HepG2 (cell line): Measurements from ENCODE around the gene ADCY7. TPM values are rescaled to one million over a fixed set of nuclear protein-coding genes. Genes with fewer than 3 reads are reported as not detected.

Experiments
- ATAC-seq: fragments of 200-7000 bp; cut with Tn5 transposase; 3 replicates; pipeline ENCODE4 v1.9.1; 2020; ENCODE audit warnings: mild to moderate bottlenecking, moderate library complexity
- BruUV-seq: library from RNA; stranded (reverse); fragments of 400-500 nt; replicated peaks from 2 replicates; lab custom pipeline; 2021; lab: Mats Ljungman, UMichigan
- CTCF ChIA-PET: fragments of 300-600 bp; formaldehyde crosslinking; extraction: SDS; loops from one replicate; lab custom pipeline; 2021; ENCODE audit warnings: low total read pairs, inconsistent platforms, low intra/inter-chr PET ratio; lab: Yijun Ruan, JAX
- POLR2A ChIA-PET: fragments of 350-600 bp; sonication (Branson Sonifier 250); formaldehyde crosslinking; loops from one replicate; lab custom pipeline; 2020; ENCODE audit warnings: antibody characterized with exemption, inconsistent platforms; lab: Yijun Ruan, JAX
- DNase-seq: peaks from one replicate; pipeline ENCODE4 v3.0.0-alpha.2; 2015; ENCODE audit warnings: low spot score
- FAIRE-seq: peaks from 3 replicates; lab custom pipeline; 2011; peaks lifted over from hg19 to GRCh38; lab: Jason Lieb, UNC
- H2AFZ ChIP-seq: one replicate; pipeline ENCODE4 v1.6.1; 2011; ENCODE audit warnings: low read length, inconsistent platforms
- H3K27ac ChIP-seq: fragments of 300-600 bp; 3 replicates; pipeline ENCODE4 v1.8.0; 2011; ENCODE audit warnings: mixed run types, mild to moderate bottlenecking, mixed read lengths, low read length, inconsistent platforms; ENCODE audit not compliant: insufficient read depth; ENCODE audit errors: extremely low read length
- H3K27me3 ChIP-seq, 2 experiments: fragments of 200-600 bp in 1 of 2; 2 replicates in 1 of 2; 3 replicates in 1 of 2; pipeline versions ENCODE4 v1.6.0 to v1.8.0; 2011; ENCODE audit warnings: low read length in 2 of 2, mild to moderate bottlenecking in 2 of 2, moderate library complexity in 2 of 2, inconsistent platforms in 1 of 2; ENCODE audit not compliant: insufficient read depth in 2 of 2, control insufficient read depth in 1 of 2
- H3K36me3 ChIP-seq, 2 experiments: fragments of 200-600 bp in 1 of 2; replicated peaks in 1 of 2; 2 replicates in 1 of 2; 3 replicates in 1 of 2; pipeline versions ENCODE4 v1.5.1 to v1.8.0; 2011; ENCODE audit warnings: low read length in 2 of 2, inconsistent platforms in 1 of 2; ENCODE audit not compliant: insufficient read depth in 2 of 2, control insufficient read depth in 1 of 2
- H3K4me1 ChIP-seq: 2 replicates; pipeline ENCODE4 v1.5.1; 2012; ENCODE audit warnings: low read length, inconsistent platforms; ENCODE audit not compliant: insufficient read depth
- H3K4me2 ChIP-seq: 2 replicates; pipeline ENCODE4 v1.6.0; 2011; ENCODE audit warnings: low read depth, low read length, inconsistent platforms
- H3K4me3 ChIP-seq, 3 experiments: fragments of 200-600 bp in 1 of 3; sonication (generic), shearing (Covaris generic) in 1 of 3; replicated peaks in 1 of 3; 2 replicates each; pipeline ENCODE4 v1.5.1; 2011 to 2016; ENCODE audit warnings: low read length in 3 of 3, inconsistent platforms in 2 of 3, low read depth in 2 of 3, mild to moderate bottlenecking in 2 of 3, control low read depth in 1 of 3, mixed read lengths in 1 of 3; ENCODE audit not compliant: insufficient read depth in 1 of 3
- H3K79me2 ChIP-seq: one replicate; pipeline ENCODE4 v1.6.1; 2011; ENCODE audit warnings: low read length, inconsistent platforms; ENCODE audit not compliant: insufficient read depth
- H3K9ac ChIP-seq: 2 replicates; pipeline ENCODE4 v1.6.0; 2011; ENCODE audit warnings: mild to moderate bottlenecking, low read depth, low read length, inconsistent platforms; ENCODE audit not compliant: insufficient read depth
- H3K9me3 ChIP-seq: 2 replicates; pipeline ENCODE4 v1.5.1; 2012; ENCODE audit warnings: mild to moderate bottlenecking, low read length
- H4K20me1 ChIP-seq: 2 replicates; pipeline ENCODE4 v1.6.0; 2011; ENCODE audit warnings: inconsistent platforms, mild to moderate bottlenecking, low read length, moderate library complexity; ENCODE audit not compliant: insufficient read depth
- FOXC1 ChIP-seq: sonication (generic); formaldehyde crosslinking; IDR thresholded peaks from 2 replicates; pipeline ENCODE4 v1.8.0; 2022; ENCODE audit warnings: mild to moderate bottlenecking, missing genetic modification reagents, borderline replicate concordance
- WGBS: methylation state at CpG from one replicate; pipeline ENCODE4 v1.1.6; 2017; ENCODE audit warnings: low lambda C conversion rate; 5-methylcytosine and 5-hydroxymethylcytosine counted together
- in situ Hi-C: cut with HindIII; loops from 2 replicates; pipeline ENCODE4 v1.10.0; 2017; ENCODE audit warnings: low pct_unique_long_range_greater_than_20kb; ENCODE audit not compliant: extremely low pct_ligation_motif_present
- intact Hi-C: fragments of 100-400 bp; cut with micrococcal nuclease; formaldehyde crosslinking; loops from one replicate; pipeline ENCODE4 v1.10.0; 2022; ENCODE audit not compliant: unreplicated experiment
- polyA plus RNA-seq, 8 experiments: library from polyadenylated mRNA; depleted of rRNA in 3 of 8; stranded (reverse) in 7 of 8; unstranded in 1 of 8; fragments of >200 nt; fragmentation: Illumina TruSeq in 4 of 8; extraction: Trizol in 4 of 8; gene quantifications; 2 replicates each; pipeline versions ENCODE4 v1.2.1 to v1.2.3, GENCODE V29; 2011 to 2016; ENCODE audit warnings: low read depth in 4 of 8, missing spikeins in 1 of 8, mixed read lengths in 1 of 8; ENCODE audit not compliant: insufficient read depth in 1 of 8
- total RNA-seq, 5 experiments: library from RNA; depleted of rRNA; stranded (reverse); fragments of >200 nt; fragmentation: Illumina TruSeq; extraction: Trizol; gene quantifications; 2 replicates each; pipeline ENCODE4 v1.2.3, GENCODE V29; 2016; ENCODE audit warnings: low read depth in 1 of 5
- TF ChIP-seq, protein P1 (sequence below): sonication (generic); formaldehyde crosslinking; IDR thresholded peaks from 2 replicates; pipeline ENCODE4 v1.5.1; 2020; ENCODE audit warnings: mild to moderate bottlenecking, missing genetic modification reagents, moderate library complexity

The ADCY7 gene
- total and polyA plus RNA-seq, 2 of the 13 experiments (the other 11 are each of a cell fraction or from before 2014, with no cell fraction given), result 2.2 to 4.3 TPM

DNA sequence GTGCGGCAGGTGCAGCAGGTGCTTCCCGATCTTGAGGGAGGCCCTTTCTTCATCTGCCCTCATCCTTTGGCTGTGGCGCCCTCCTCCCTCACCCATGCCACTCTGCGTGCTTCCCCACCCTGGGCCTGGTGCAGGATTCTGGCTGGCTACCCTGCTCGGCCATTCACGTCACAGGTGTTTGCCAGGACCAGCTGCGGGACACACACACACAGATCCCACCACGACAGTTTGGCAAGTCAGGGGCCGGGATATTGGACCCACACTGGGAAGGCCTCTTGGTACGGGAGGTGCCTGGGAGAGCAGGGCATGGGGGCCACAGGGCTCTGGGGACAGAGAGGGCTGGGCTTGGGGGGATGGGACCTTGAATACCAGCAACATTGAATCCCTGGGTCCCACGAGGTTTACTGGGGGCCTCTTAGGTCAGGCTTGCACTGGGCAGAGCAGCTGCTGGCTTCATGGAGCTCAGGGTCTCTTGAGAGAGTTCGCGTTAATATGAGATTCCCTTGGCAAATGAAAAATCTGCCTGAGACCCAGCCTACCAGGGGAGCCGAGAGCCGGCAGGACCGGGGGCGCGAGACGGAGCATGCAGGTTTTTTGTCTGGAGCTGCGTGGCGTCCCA is 15.1 kb downstream of the ADCY7 start:
- H4K20me1 ChIP-seq, result no peaks in the 10 kb centered on the region
- intact Hi-C loops, result no loop called here
- H2AFZ ChIP-seq, result no peak overlapping the region
- peak overlapping the region; percentile 86 for H3K4me2 ChIP-seq
- FAIRE-seq (no peak), ATAC-seq (no peak), DNase-seq (no peak)
- H3K36me3 ChIP-seq, result no peaks in the 10 kb centered on the region
- peak overlapping the region in 1 of 3 experiments; percentile 55; a peak in 1 of 6 replicates for H3K4me3 ChIP-seq
- POLR2A ChIA-PET, result interaction anchor here (2.0 kb wide), 1 partner anchor 11 kb away, joined by 7 read pairs; no protein-coding TSS in a partner anchor
- BruUV-seq, result no TSS peak
- no peak overlapping the region for H3K27ac ChIP-seq
- CTCF ChIA-PET, result no interaction called here
- 70% methylated on average over 20 of the region's 21 CpGs for WGBS
- H3K9me3 ChIP-seq, result no peaks in the 10 kb centered on the region
- H3K9ac ChIP-seq, result peak overlapping the region; percentile 9; the same call in 1 of the 2 replicates
- in situ Hi-C loops, result no loop called here
- TF ChIP-seq, protein P1, sequence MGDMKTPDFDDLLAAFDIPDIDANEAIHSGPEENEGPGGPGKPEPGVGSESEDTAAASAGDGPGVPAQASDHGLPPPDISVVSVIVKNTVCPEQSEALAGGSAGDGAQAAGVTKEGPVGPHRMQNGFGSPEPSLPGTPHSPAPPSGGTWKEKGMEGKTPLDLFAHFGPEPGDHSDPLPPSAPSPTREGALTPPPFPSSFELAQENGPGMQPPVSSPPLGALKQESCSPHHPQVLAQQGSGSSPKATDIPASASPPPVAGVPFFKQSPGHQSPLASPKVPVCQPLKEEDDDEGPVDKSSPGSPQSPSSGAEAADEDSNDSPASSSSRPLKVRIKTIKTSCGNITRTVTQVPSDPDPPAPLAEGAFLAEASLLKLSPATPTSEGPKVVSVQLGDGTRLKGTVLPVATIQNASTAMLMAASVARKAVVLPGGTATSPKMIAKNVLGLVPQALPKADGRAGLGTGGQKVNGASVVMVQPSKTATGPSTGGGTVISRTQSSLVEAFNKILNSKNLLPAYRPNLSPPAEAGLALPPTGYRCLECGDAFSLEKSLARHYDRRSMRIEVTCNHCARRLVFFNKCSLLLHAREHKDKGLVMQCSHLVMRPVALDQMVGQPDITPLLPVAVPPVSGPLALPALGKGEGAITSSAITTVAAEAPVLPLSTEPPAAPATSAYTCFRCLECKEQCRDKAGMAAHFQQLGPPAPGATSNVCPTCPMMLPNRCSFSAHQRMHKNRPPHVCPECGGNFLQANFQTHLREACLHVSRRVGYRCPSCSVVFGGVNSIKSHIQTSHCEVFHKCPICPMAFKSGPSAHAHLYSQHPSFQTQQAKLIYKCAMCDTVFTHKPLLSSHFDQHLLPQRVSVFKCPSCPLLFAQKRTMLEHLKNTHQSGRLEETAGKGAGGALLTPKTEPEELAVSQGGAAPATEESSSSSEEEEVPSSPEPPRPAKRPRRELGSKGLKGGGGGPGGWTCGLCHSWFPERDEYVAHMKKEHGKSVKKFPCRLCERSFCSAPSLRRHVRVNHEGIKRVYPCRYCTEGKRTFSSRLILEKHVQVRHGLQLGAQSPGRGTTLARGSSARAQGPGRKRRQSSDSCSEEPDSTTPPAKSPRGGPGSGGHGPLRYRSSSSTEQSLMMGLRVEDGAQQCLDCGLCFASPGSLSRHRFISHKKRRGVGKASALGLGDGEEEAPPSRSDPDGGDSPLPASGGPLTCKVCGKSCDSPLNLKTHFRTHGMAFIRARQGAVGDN, result peak; percentile 35; the same call in 1 of the 2 replicates
- TF ChIP-seq FOXC1 (CRISPR knock-in tag), result no peak
- peaks cover 53% of the 10 kb centered on the region for H3K4me1 ChIP-seq
- no peaks in the 10 kb centered on the region; a peak in 1 of 5 replicates for H3K27me3 ChIP-seq
- H3K79me2 ChIP-seq, result no peaks in the 10 kb centered on the region
